ENCODE results near the gene AXIN1.

Gene AXIN1

GRCh38 chr16:320206-320605 lies 32.3 kb downstream of the AXIN1 start:
- POLR2A ChIA-PET, result no interaction called here
- TF ChIP-seq CTCF (IDR thresholded peaks at IDR 0.05; ENCODE audit: control extremely low read depth, extremely low read depth, low read depth, missing control alignments), result no peak
- no peak for DNase-seq (ENCODE audit: extremely low spot score)
- CTCF ChIA-PET, result no interaction called here

- TF ChIP-seq CTCF (IDR thresholded peaks at IDR 0.05; ENCODE audit: control extremely low read depth, extremely low read depth, low read depth, missing control alignments), result peak; percentile 28
- no peak for DNase-seq (ENCODE audit: extremely low spot score)
- POLR2A ChIA-PET, result no interaction called here
- CTCF ChIA-PET, result interaction anchor here (0.7 to 1.3 kb wide), 3 partner anchors 14 to 252 kb away, joined by 3 read pairs; no protein-coding TSS in a partner anchor
These were observed 33.9 kb downstream of the AXIN1 start for GRCh38 chr16:318628-319027.

GRCh38 chr16:317583-317982 lies 34.9 kb downstream of the AXIN1 start:
- TF ChIP-seq CTCF (IDR thresholded peaks at IDR 0.05; ENCODE audit: control extremely low read depth, extremely low read depth, low read depth, missing control alignments), result no peak
- ChIA-PET POLR2A (no interaction called here), CTCF (no interaction called here)
- no peak for DNase-seq (ENCODE audit: extremely low spot score)

GRCh38 chr16:316741-317464 lies 35.6 kb downstream of the AXIN1 start:
- ChIA-PET CTCF (no interaction called here), POLR2A (no interaction called here)
- DNase-seq (ENCODE audit: extremely low spot score), result no peak
- TF ChIP-seq CTCF (IDR thresholded peaks at IDR 0.05; ENCODE audit: control extremely low read depth, extremely low read depth, low read depth, missing control alignments), result no peak

- POLR2A ChIA-PET, result no interaction called here
- no peak for TF ChIP-seq CTCF (IDR thresholded peaks at IDR 0.05; ENCODE audit: control extremely low read depth, extremely low read depth, low read depth, missing control alignments)
- no peak for DNase-seq (ENCODE audit: extremely low spot score)
- CTCF ChIA-PET, result no interaction called here
These were observed 37.7 kb downstream of the AXIN1 start for GRCh38 chr16:314795-315299.

- ChIA-PET CTCF (no interaction called here), POLR2A (no interaction called here)
- TF ChIP-seq CTCF (IDR thresholded peaks at IDR 0.05; ENCODE audit: control extremely low read depth, extremely low read depth, low read depth, missing control alignments), result no peak
- DNase-seq (ENCODE audit: extremely low spot score), result no peak
These were observed 38.2 kb downstream of the AXIN1 start for GRCh38 chr16:314351-314750.

All from GM10248 (cell line).